OCI-LY3 (cell line): ENCODE results near the gene PLB1.

ENCODE experiments used
- CTCF ChIP-seq: fragments of 200-600, 300-600 bp; sonication (generic); IDR thresholded peaks from 2 replicates; pipeline ENCODE4 v1.5.1; 2014; ENCODE audit warnings: antibody characterized with exemption, low read length, low read depth
- EZH2phosphoT487 ChIP-seq: fragments of 200-600 bp; shearing (Covaris generic); IDR thresholded peaks from 2 replicates; pipeline ENCODE4 v1.6.1; 2018; ENCODE audit warnings: antibody characterized with exemption, mixed run types, low read depth

DNA sequence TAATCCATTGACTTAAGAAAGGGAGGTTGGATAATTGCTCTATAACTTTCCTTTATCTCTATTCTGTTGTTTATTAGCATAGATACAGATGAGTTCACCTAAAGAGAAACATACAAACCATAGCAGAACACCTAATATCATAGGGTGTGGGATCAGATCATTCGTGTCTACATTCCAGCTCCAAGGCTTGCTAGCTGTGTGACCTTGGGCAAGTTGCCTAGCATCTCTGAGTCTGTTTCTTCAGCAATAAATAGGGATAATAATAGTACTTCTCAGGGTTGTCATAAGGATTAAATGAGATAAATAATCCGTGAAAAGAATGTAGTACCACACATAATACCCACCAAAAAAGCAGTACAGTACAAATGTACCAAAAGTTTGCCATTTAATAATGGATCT, 126.2 kb downstream of the PLB1 start:
- TF ChIP-seq CTCF (no peak), EZH2phosphoT487 (no peak)
